PFSK-1 (cell line): ENCODE results near the gene HDGFL2.

Source experiments
- FOXP2 ChIP-seq: optimal IDR thresholded peaks from 2 replicates; pipeline ENCODE3; 2011; ENCODE audit warnings: borderline replicate concordance, control low read depth, inconsistent platforms; ENCODE audit not compliant: insufficient read depth; ENCODE audit errors: extremely low read length, extremely low read depth
- POLR2AphosphoS5 ChIP-seq: IDR thresholded peaks from 2 replicates; pipeline ENCODE4 v1.6.1; 2012; ENCODE audit warnings: low read depth, mild to moderate bottlenecking, control low read depth, low read length, moderate library complexity
- SIN3A ChIP-seq: IDR thresholded peaks from 2 replicates; pipeline ENCODE4 v1.6.1; 2012; ENCODE audit warnings: mild to moderate bottlenecking, low read length, moderate library complexity, borderline replicate concordance; ENCODE audit not compliant: insufficient read depth
- TAF1 ChIP-seq: IDR thresholded peaks from 2 replicates; pipeline ENCODE4 v1.6.1; 2012; ENCODE audit warnings: low read length, control low read depth, borderline replicate concordance; ENCODE audit not compliant: insufficient read depth
- TF ChIP-seq, protein P1 (sequence below), 2 experiments: IDR thresholded peaks; 2 replicates each; pipeline versions ENCODE4 v1.6.1 to v1.8.0; 2011 to 2012; ENCODE audit warnings: low read depth in 2 of 2, low read length in 2 of 2, control low read depth in 1 of 2, inconsistent platforms in 1 of 2, mild to moderate bottlenecking in 1 of 2, moderate library complexity in 1 of 2; ENCODE audit not compliant: insufficient read depth in 1 of 2

The HDGFL2 gene

GRCh38 chr19:4521170-4521887 lies 49.2 kb downstream of the HDGFL2 start:
- no peak for TF ChIP-seq TAF1
- TF ChIP-seq, protein P1, sequence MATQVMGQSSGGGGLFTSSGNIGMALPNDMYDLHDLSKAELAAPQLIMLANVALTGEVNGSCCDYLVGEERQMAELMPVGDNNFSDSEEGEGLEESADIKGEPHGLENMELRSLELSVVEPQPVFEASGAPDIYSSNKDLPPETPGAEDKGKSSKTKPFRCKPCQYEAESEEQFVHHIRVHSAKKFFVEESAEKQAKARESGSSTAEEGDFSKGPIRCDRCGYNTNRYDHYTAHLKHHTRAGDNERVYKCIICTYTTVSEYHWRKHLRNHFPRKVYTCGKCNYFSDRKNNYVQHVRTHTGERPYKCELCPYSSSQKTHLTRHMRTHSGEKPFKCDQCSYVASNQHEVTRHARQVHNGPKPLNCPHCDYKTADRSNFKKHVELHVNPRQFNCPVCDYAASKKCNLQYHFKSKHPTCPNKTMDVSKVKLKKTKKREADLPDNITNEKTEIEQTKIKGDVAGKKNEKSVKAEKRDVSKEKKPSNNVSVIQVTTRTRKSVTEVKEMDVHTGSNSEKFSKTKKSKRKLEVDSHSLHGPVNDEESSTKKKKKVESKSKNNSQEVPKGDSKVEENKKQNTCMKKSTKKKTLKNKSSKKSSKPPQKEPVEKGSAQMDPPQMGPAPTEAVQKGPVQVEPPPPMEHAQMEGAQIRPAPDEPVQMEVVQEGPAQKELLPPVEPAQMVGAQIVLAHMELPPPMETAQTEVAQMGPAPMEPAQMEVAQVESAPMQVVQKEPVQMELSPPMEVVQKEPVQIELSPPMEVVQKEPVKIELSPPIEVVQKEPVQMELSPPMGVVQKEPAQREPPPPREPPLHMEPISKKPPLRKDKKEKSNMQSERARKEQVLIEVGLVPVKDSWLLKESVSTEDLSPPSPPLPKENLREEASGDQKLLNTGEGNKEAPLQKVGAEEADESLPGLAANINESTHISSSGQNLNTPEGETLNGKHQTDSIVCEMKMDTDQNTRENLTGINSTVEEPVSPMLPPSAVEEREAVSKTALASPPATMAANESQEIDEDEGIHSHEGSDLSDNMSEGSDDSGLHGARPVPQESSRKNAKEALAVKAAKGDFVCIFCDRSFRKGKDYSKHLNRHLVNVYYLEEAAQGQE (IDR thresholded peaks at IDR 0.05; ENCODE audit: insufficient read depth in 1 of 2, low read depth in 2 of 2, low read length in 2 of 2): no peak
- TF ChIP-seq FOXP2: no peak
- no peak for TF ChIP-seq SIN3A
- TF ChIP-seq POLR2AphosphoS5: no peak

GRCh38 chr19:4521888-4522242 lies 49.8 kb downstream of the HDGFL2 start:
- TF ChIP-seq SIN3A (no peak), POLR2AphosphoS5 (no peak), TAF1 (no peak), FOXP2 (no peak)
- TF ChIP-seq, protein P1 (IDR thresholded peaks at IDR 0.05; ENCODE audit: insufficient read depth in 1 of 2, low read depth in 2 of 2, low read length in 2 of 2): no peak

DNA sequence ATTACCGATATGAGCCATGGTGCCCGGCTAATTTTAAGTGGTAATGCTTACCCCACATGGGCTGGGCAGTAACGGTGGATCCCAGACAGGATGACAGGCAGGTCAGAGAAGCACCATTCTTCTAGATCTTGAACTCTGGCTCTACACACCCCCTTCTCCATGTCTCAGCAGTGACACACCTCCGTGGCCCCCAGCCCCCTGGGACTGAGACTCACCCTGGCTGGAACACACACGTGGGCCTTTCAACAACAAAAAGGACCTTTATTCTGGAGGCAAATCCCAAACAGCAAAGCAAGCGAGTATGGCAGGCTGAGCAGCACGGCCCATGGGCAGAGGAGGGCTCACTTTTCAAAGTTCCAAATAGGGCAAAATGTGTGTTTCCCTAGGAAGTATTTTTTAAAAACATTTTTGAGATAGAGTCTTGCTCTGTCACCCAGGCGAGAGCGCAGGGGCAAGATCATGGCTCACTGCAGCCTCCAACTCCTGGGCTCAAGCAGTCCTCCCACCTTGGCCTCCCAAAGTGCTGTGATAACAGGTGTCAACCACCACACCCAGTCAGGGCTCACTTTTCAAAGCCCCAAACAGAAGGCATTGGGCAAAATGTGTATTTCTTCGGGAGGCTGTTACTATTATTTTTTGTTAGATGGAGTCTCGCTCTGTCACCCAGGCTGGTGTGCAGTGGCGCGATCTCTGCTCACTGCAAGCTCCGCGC lies 50.4 kb downstream of the HDGFL2 start:
- TF ChIP-seq SIN3A (no peak), FOXP2 (no peak), TAF1 (no peak), POLR2AphosphoS5 (no peak)
- TF ChIP-seq, protein P1 (IDR thresholded peaks at IDR 0.05; ENCODE audit: insufficient read depth in 1 of 2, low read depth in 2 of 2, low read length in 2 of 2): no peak

- TF ChIP-seq FOXP2: peak; percentile 6
- no peak for TF ChIP-seq POLR2AphosphoS5
These were observed 51.4 kb downstream of the HDGFL2 start for GRCh38 chr19:4523306-4524110.

DNA sequence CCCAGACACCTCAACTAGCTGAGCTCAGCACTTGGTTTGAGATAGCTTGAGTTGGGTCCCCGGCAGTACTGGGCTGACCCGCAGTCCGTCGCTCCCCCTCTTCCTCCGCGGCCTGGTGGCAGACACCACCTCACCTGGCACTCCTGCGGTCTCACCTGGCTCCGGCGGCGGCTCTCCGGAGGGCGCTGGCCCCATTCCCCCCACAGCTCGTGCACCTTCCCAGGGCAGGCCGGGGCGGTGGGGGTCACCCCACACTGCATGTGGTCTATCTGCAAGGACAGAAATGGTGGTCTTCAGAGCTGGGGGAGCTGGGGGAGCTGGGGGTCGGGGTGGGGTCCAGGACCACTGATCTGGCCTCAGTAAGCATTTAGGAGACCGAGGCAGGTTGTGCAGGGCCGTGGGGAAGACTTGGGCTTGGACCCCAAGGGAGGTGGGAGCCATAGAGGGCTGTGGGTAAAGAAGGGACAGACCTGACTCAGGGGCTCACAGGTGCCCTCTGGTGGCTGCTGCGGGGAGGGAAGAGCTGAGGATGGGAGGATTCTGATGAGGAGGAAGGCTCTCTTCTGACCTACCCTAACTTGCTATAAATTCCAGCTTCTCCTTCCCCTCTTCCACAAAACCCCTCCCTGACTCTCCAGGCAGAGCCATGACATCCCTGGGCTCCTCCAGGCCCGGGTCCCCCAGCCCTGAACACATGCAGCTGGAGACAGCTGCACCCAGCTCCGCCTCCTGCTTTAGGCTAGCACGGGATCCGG lies 52.9 kb downstream of the HDGFL2 start:
- TF ChIP-seq POLR2AphosphoS5 (no peak), TAF1 (no peak), SIN3A (no peak), FOXP2 (no peak)
- TF ChIP-seq, protein P1 (IDR thresholded peaks at IDR 0.05; ENCODE audit: insufficient read depth in 1 of 2, low read depth in 2 of 2, low read length in 2 of 2): no peak
